ENCODE measurements around the gene NEURL1B. TPM values are rescaled to one million over a fixed set of nuclear protein-coding genes. Genes with fewer than 3 reads are reported as not detected.

Gene NEURL1B
- total RNA-seq, 2 donors from 2014 or later: 61.6 to 99.9 TPM

DNA sequence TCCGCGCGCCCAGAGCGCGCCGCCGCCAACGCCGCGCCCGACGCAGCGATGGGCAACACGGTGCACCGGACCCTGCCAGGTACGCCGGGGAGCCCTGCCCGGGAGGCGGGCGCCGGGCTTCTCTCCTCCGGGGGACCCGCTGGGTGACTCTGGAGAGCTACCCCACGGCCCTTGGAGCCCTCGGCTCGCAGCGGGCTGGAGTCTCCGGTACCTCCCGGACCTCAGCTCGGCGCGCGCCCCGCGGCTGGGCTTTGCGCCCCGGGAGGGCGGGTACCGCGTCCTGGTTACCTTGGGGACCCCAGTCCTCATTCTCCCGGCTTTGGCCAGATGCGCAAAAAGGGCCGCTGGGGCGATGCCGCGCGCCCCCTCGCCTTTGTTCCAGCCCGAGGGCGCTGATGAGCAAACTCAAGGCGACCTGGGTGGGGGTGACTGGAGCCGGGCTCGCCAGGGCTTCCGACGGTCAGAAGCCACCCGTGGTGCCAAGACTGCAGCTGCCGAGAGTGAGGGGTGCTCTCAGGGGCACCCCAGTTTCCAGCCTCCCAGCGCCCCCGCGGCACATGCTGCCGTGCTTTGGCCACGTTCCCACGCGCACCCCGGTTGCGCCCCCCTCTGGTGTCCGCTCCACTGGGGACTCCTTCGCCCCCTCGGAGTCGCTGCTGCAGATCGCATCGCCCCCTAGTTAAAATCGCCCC lies 442 bp downstream of the NEURL1B start:
- DNase-seq: no peak
- Histone ChIP-seq H3K9ac (ENCODE audit: low read depth in 2 of 2, low read length in 2 of 2) (peak overlapping the region; percentile 84 to 85), H3K27ac (peak overlapping the region; percentile 80), H3K36me3 (no peaks in the 10 kb centered on the region), H3K9me3 (no peaks in the 10 kb centered on the region), H3K4me3 (peak overlapping the region; percentile 88), H3K4me1 (peaks cover 7% of the 10 kb centered on the region), H3K27me3 (no peaks in the 10 kb centered on the region)
- TF ChIP-seq, protein P1, sequence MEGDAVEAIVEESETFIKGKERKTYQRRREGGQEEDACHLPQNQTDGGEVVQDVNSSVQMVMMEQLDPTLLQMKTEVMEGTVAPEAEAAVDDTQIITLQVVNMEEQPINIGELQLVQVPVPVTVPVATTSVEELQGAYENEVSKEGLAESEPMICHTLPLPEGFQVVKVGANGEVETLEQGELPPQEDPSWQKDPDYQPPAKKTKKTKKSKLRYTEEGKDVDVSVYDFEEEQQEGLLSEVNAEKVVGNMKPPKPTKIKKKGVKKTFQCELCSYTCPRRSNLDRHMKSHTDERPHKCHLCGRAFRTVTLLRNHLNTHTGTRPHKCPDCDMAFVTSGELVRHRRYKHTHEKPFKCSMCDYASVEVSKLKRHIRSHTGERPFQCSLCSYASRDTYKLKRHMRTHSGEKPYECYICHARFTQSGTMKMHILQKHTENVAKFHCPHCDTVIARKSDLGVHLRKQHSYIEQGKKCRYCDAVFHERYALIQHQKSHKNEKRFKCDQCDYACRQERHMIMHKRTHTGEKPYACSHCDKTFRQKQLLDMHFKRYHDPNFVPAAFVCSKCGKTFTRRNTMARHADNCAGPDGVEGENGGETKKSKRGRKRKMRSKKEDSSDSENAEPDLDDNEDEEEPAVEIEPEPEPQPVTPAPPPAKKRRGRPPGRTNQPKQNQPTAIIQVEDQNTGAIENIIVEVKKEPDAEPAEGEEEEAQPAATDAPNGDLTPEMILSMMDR (IDR thresholded peaks at IDR 0.05): no peak
- intact Hi-C loops (cut with DNase I): loop anchor here (5.0 kb wide), 1 partner anchor 56 kb away; no protein-coding TSS in a partner anchor

- no peaks in the 10 kb centered on the region for H3K27me3 ChIP-seq
- no peaks in the 10 kb centered on the region for H3K9me3 ChIP-seq
- no peak for DNase-seq
- H3K4me1 ChIP-seq: peaks cover 12% of the 10 kb centered on the region
- H3K9ac ChIP-seq (ENCODE audit: low read depth in 2 of 2, low read length in 2 of 2): peak overlapping the region; percentile 84 to 85
- intact Hi-C loops (cut with DNase I): loop anchor here (5.0 kb wide), 1 partner anchor 55 kb away; no protein-coding TSS in a partner anchor
- no peaks in the 10 kb centered on the region for H3K36me3 ChIP-seq
- peak overlapping the region; percentile 80 for H3K27ac ChIP-seq
- peak overlapping the region; percentile 88 for H3K4me3 ChIP-seq
- TF ChIP-seq, protein P1 (IDR thresholded peaks at IDR 0.05): no peak
These were observed 967 bp downstream of the NEURL1B start for GRCh38 chr5:172642051-172642409.

DNA sequence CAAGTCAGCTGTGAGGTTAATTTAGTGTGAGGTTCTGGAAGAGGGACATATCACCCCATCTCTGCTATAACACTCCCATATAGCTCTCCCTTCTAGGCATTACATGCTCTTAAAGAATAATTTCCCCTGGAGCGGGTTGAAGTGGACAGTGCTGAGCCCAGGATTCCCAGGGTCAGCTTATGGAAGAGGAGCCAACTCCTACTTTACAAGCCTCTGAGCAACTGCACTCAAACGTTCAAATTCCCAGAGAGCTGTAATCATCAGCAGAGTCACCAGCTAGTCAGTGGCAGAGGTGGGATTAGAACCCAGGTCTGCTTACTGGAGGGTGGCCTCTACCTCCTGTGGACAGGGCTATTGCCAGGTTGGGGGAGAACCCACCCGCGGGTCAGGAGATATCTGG lies 1.4 kb downstream of the NEURL1B start:
- Histone ChIP-seq H3K36me3 (no peaks in the 10 kb centered on the region), H3K27ac (peak overlapping the region; percentile 80), H3K27me3 (no peaks in the 10 kb centered on the region), H3K4me1 (peaks cover 16% of the 10 kb centered on the region), H3K9me3 (no peaks in the 10 kb centered on the region), H3K9ac (ENCODE audit: low read depth in 2 of 2, low read length in 2 of 2) (peak overlapping the region; percentile 84 to 85), H3K4me3 (peak overlapping the region; percentile 88)
- intact Hi-C loops (cut with DNase I): loop anchor here (5.0 kb wide), 1 partner anchor 55 kb away; no protein-coding TSS in a partner anchor
- TF ChIP-seq, protein P1 (IDR thresholded peaks at IDR 0.05): no peak
- peak; percentile 47 for DNase-seq

GRCh38 chr5:172642926-172643871 lies 2.1 kb downstream of the NEURL1B start:
- intact Hi-C loops (cut with DNase I): loop anchor here (5.0 kb wide), 1 partner anchor 54 kb away; no protein-coding TSS in a partner anchor
- Histone ChIP-seq H3K9me3 (no peaks in the 10 kb centered on the region), H3K27ac (peak overlapping the region; percentile 80), H3K9ac (ENCODE audit: low read depth in 2 of 2, low read length in 2 of 2) (peak overlapping the region; percentile 84 to 85), H3K27me3 (no peaks in the 10 kb centered on the region), H3K36me3 (no peaks in the 10 kb centered on the region), H3K4me3 (peak overlapping the region; percentile 88), H3K4me1 (peaks cover 16% of the 10 kb centered on the region)
- no peak for DNase-seq
- TF ChIP-seq, protein P1 (IDR thresholded peaks at IDR 0.05): no peak

GRCh38 chr5:172644266-172644665 lies 3.2 kb downstream of the NEURL1B start:
- H3K4me3 ChIP-seq: no peak overlapping the region
- H3K27ac ChIP-seq: peak overlapping the region; percentile 80
- TF ChIP-seq, protein P1 (IDR thresholded peaks at IDR 0.05): no peak
- no peaks in the 10 kb centered on the region for H3K36me3 ChIP-seq
- H3K9ac ChIP-seq (ENCODE audit: low read depth in 2 of 2, low read length in 2 of 2): peak overlapping the region in 1 of 2 donors; percentile 84
- H3K4me1 ChIP-seq: peaks cover 16% of the 10 kb centered on the region
- intact Hi-C loops (cut with DNase I): loop anchor here (5.0 kb wide), 1 partner anchor 53 kb away; no protein-coding TSS in a partner anchor
- H3K9me3 ChIP-seq: no peaks in the 10 kb centered on the region
- no peaks in the 10 kb centered on the region for H3K27me3 ChIP-seq
- peak; percentile 88 for DNase-seq

Data from colonic mucosa (tissue), 4 donors.